ENCODE measurements around the gene PITPNB.

- TF ChIP-seq, protein P1, sequence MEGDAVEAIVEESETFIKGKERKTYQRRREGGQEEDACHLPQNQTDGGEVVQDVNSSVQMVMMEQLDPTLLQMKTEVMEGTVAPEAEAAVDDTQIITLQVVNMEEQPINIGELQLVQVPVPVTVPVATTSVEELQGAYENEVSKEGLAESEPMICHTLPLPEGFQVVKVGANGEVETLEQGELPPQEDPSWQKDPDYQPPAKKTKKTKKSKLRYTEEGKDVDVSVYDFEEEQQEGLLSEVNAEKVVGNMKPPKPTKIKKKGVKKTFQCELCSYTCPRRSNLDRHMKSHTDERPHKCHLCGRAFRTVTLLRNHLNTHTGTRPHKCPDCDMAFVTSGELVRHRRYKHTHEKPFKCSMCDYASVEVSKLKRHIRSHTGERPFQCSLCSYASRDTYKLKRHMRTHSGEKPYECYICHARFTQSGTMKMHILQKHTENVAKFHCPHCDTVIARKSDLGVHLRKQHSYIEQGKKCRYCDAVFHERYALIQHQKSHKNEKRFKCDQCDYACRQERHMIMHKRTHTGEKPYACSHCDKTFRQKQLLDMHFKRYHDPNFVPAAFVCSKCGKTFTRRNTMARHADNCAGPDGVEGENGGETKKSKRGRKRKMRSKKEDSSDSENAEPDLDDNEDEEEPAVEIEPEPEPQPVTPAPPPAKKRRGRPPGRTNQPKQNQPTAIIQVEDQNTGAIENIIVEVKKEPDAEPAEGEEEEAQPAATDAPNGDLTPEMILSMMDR (IDR thresholded peaks at IDR 0.05): no peak
- no peak for TF ChIP-seq POLR2AphosphoS5 (IDR thresholded peaks at IDR 0.05)
- TF ChIP-seq POLR2A (IDR thresholded peaks at IDR 0.05): no peak
- TF ChIP-seq EP300 (IDR thresholded peaks at IDR 0.05): no peak
Observed at GRCh38 chr22:27937453-27937852, 18.4 kb upstream of the PITPNB start.

Data from sigmoid colon (tissue), 4 donors.